BE2C (cell line): ENCODE measurements around the gene PLCB4.
A peak's percentile ranks its signal among the peaks of the same experiment; 100 is the strongest.

Source experiments
- DNase-seq: peaks from one replicate; pipeline ENCODE4 v3.0.0-alpha.2; 2020
- H3K27me3 ChIP-seq: fragments of 250-450 bp; sonication (Bioruptor Pico); 2 replicates; pipeline ENCODE4 v1.5.1; 2020; ENCODE audit warnings: mild to moderate bottlenecking
- H3K36me3 ChIP-seq: fragments of 250-450 bp; sonication (Bioruptor Pico); 2 replicates; pipeline ENCODE4 v1.5.1; 2020; ENCODE audit warnings: mild to moderate bottlenecking
- H3K4me1 ChIP-seq: fragments of 250-450 bp; sonication (Bioruptor Pico); 2 replicates; pipeline ENCODE4 v1.5.1; 2020
- H3K4me3 ChIP-seq: 2 replicates; pipeline ENCODE4 v1.5.1; 2011; ENCODE audit warnings: low read depth, low read length
- H3K9me3 ChIP-seq: fragments of 250-450 bp; sonication (Bioruptor Pico); 2 replicates; pipeline ENCODE4 v1.5.1; 2020
- CTCF ChIP-seq: IDR thresholded peaks from 2 replicates; pipeline ENCODE4 v1.5.1; 2012; ENCODE audit warnings: mild to moderate bottlenecking, low read depth, low read length

The PLCB4 gene

GRCh38 chr20:9499126-9499899 lies 430.4 kb downstream of the PLCB4 start:
- Histone ChIP-seq H3K27me3 (no peaks in the 10 kb centered on the region), H3K36me3 (no peaks in the 10 kb centered on the region), H3K9me3 (no peaks in the 10 kb centered on the region), H3K4me3 (no peak overlapping the region), H3K4me1 (no peaks in the 10 kb centered on the region)
- TF ChIP-seq CTCF = no peak
- DNase-seq = no peak

DNA sequence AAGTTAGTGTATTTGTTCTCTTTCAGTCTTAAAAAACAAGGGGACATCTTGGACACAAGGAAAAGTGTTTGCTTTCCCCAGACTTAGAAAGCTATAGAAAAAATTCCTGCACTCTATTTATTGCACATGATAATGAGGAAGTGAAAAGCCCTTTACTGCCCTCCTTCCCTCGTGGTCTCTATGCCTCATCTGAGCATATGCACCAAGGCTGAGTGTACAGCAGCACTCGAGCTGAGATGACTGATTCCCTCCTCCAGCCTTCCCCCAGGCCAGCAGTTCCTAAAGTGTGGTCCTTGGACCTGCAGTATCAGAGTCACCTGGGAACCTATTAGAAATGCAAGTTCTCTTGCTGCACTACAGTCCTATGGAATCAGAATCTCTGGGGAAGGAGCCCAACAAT lies 431.2 kb downstream of the PLCB4 start:
- Histone ChIP-seq H3K4me1 (no peaks in the 10 kb centered on the region), H3K9me3 (no peaks in the 10 kb centered on the region), H3K27me3 (no peaks in the 10 kb centered on the region), H3K36me3 (no peaks in the 10 kb centered on the region), H3K4me3 (no peak overlapping the region)
- TF ChIP-seq CTCF = no peak
- no peak for DNase-seq

- Histone ChIP-seq H3K4me3 (no peak overlapping the region), H3K9me3 (no peaks in the 10 kb centered on the region), H3K4me1 (no peaks in the 10 kb centered on the region), H3K36me3 (no peaks in the 10 kb centered on the region), H3K27me3 (no peaks in the 10 kb centered on the region)
- TF ChIP-seq CTCF = no peak
- DNase-seq = no peak
Measured at GRCh38 chr20:9501473-9501872, 432.6 kb downstream of the PLCB4 start.

GRCh38 chr20:9503526-9504245 lies 434.8 kb downstream of the PLCB4 start:
- no peaks in the 10 kb centered on the region for H3K9me3 ChIP-seq
- no peaks in the 10 kb centered on the region for H3K27me3 ChIP-seq
- TF ChIP-seq CTCF = peak; percentile 53
- H3K36me3 ChIP-seq = no peaks in the 10 kb centered on the region
- DNase-seq = peak; percentile 37
- no peak overlapping the region for H3K4me3 ChIP-seq
- no peaks in the 10 kb centered on the region for H3K4me1 ChIP-seq

DNA sequence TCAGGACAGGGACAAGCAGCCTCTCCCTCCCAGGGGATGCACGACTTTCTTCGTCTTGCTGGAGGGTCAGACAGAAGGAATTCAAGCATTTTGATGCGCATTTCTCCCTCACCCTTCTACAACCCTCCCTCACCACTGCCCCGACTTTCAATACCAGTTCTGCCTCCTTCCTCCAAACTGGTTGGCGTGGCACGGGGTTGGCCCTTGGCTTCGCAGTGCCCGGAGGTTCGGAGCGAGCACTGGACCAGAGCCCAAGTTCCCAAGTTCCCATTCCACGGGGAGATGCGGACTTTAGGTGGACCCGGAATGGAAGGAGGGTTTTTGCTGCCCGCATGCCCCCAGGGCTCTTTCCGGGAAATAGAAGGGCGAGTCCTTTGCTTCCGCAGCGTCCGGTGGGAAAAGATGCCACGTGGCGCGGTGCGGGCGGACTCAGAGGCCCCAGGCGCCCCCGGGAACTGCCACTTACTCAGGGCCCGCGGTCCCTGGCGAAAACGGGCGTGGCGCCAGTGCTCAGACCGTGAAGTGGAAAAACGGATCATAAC lies 437.5 kb downstream of the PLCB4 start:
- Histone ChIP-seq H3K36me3 (no peaks in the 10 kb centered on the region), H3K4me1 (no peaks in the 10 kb centered on the region), H3K4me3 (no peak overlapping the region), H3K9me3 (no peaks in the 10 kb centered on the region), H3K27me3 (no peaks in the 10 kb centered on the region)
- no peak for TF ChIP-seq CTCF
- no peak for DNase-seq

- Histone ChIP-seq H3K4me1 (no peaks in the 10 kb centered on the region), H3K27me3 (no peaks in the 10 kb centered on the region), H3K9me3 (no peaks in the 10 kb centered on the region), H3K36me3 (no peaks in the 10 kb centered on the region), H3K4me3 (no peak overlapping the region)
- no peak for DNase-seq
- no peak for TF ChIP-seq CTCF
Measured at GRCh38 chr20:9506964-9507369, 438.1 kb downstream of the PLCB4 start.
